ENCODE data around the gene CMYA5. TPM values are rescaled to one million over a fixed set of nuclear protein-coding genes. Genes with fewer than 3 reads are reported as not detected.
A peak's percentile ranks its signal among the peaks of the same experiment; 100 is the strongest.

The CMYA5 gene
- total RNA-seq, 1 donor from 2014 or later = 2.7 TPM

- no peak for ATAC-seq
- Histone ChIP-seq H3K36me3 (no peaks in the 10 kb centered on the region), H3K4me1 (peaks cover 8% of the 10 kb centered on the region), H3K27me3 (no peaks in the 10 kb centered on the region), H3K4me3 (no peak overlapping the region), H3K27ac (no peak overlapping the region), H3K9me3 (no peaks in the 10 kb centered on the region)
- no peak for DNase-seq
- intact Hi-C loops (cut with DNase I) = no loop called here
- TF ChIP-seq, protein P1, sequence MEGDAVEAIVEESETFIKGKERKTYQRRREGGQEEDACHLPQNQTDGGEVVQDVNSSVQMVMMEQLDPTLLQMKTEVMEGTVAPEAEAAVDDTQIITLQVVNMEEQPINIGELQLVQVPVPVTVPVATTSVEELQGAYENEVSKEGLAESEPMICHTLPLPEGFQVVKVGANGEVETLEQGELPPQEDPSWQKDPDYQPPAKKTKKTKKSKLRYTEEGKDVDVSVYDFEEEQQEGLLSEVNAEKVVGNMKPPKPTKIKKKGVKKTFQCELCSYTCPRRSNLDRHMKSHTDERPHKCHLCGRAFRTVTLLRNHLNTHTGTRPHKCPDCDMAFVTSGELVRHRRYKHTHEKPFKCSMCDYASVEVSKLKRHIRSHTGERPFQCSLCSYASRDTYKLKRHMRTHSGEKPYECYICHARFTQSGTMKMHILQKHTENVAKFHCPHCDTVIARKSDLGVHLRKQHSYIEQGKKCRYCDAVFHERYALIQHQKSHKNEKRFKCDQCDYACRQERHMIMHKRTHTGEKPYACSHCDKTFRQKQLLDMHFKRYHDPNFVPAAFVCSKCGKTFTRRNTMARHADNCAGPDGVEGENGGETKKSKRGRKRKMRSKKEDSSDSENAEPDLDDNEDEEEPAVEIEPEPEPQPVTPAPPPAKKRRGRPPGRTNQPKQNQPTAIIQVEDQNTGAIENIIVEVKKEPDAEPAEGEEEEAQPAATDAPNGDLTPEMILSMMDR (IDR thresholded peaks at IDR 0.05) = no peak
Observed at GRCh38 chr5:79800979-79801827, 111.6 kb downstream of the CMYA5 start.

- Histone ChIP-seq H3K36me3 (no peaks in the 10 kb centered on the region), H3K4me1 (peaks cover 8% of the 10 kb centered on the region), H3K9me3 (no peaks in the 10 kb centered on the region), H3K27ac (no peak overlapping the region), H3K4me3 (no peak overlapping the region), H3K27me3 (no peaks in the 10 kb centered on the region)
- intact Hi-C loops (cut with DNase I) = no loop called here
- DNase-seq = no peak
- TF ChIP-seq, protein P1 (IDR thresholded peaks at IDR 0.05) = no peak
- no peak for ATAC-seq
Observed at GRCh38 chr5:79802406-79802805, 112.8 kb downstream of the CMYA5 start.

DNA sequence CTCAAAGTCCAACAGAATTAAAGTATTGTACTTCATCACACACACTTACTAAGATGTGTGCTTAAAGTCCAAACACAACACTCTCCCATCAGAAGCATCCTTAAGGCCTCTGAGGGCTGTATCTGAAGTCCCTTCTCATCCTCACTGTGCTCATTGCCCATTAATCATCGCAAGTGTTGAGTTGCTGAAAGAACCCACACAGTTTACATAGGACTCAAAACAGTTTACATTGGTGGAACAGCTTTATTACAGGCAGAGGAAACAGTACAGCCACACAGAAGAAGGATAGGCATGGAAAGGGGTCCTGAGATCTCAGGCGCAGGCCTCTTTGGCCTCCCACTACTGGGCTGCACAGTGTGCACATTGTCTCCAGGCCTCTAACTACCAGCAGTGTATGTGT, 113.4 kb downstream of the CMYA5 start:
- peak; percentile 29 for ATAC-seq
- peaks cover 8% of the 10 kb centered on the region for H3K4me1 ChIP-seq
- H3K27ac ChIP-seq = no peak overlapping the region
- TF ChIP-seq, protein P1 (IDR thresholded peaks at IDR 0.05) = no peak
- no peak for DNase-seq
- H3K9me3 ChIP-seq = no peaks in the 10 kb centered on the region
- intact Hi-C loops (cut with DNase I) = no loop called here
- H3K4me3 ChIP-seq = no peak overlapping the region
- H3K36me3 ChIP-seq = no peaks in the 10 kb centered on the region
- H3K27me3 ChIP-seq = no peaks in the 10 kb centered on the region

- Histone ChIP-seq H3K9me3 (no peaks in the 10 kb centered on the region), H3K36me3 (no peaks in the 10 kb centered on the region), H3K4me1 (peaks cover 8% of the 10 kb centered on the region), H3K27ac (no peak overlapping the region), H3K27me3 (no peaks in the 10 kb centered on the region), H3K4me3 (no peak overlapping the region)
- intact Hi-C loops (cut with DNase I) = no loop called here
- no peak for ATAC-seq
- TF ChIP-seq, protein P1 (IDR thresholded peaks at IDR 0.05) = no peak
- DNase-seq = no peak
Observed at GRCh38 chr5:79806741-79807140, 117.1 kb downstream of the CMYA5 start.

DNA sequence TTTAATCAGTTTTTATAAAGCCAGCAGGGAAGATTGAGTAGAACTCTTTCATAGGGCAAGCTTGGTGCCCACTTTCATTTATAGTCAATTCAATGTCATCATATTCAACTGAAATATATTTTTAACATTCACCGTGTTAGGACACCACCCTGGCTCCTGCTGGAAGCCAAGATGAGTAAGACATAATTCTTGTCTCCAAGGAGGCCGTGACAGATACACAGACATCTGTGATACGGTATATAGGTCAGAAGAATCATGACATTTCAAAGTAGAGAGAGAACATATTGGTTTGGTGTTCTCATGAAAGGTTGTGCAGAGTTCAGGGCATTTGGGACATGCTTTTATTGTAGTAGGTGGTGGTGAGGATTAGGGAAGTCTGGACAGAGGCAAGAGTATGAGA, 120.1 kb downstream of the CMYA5 start:
- ATAC-seq (no peak), DNase-seq (no peak)
- Histone ChIP-seq H3K4me1 (no peaks in the 10 kb centered on the region), H3K27me3 (no peaks in the 10 kb centered on the region), H3K27ac (no peak overlapping the region), H3K4me3 (no peak overlapping the region), H3K36me3 (no peaks in the 10 kb centered on the region), H3K9me3 (no peaks in the 10 kb centered on the region)
- intact Hi-C loops (cut with DNase I) = no loop called here
- TF ChIP-seq, protein P1 (IDR thresholded peaks at IDR 0.05) = no peak

Measured in upper lobe of right lung (tissue), 1 donor.